Duodenal mucosa (tissue), 2 donors: Measurements from ENCODE around the gene PLPP3.
A peak's percentile ranks its signal among the peaks of the same experiment; 100 is the strongest.

Experiments
- H3K27ac ChIP-seq: one replicate; pipeline ENCODE4 v1.7.0; 2013; ENCODE audit warnings: low read depth, low read length
- H3K27me3 ChIP-seq, 2 donors: one replicate each; pipeline ENCODE4 v1.7.0; 2013; ENCODE audit warnings: low read length in 2 of 2, control low read depth in 1 of 2; ENCODE audit not compliant: insufficient read depth in 2 of 2, control insufficient read depth in 1 of 2
- H3K36me3 ChIP-seq, 2 donors: one replicate each; pipeline ENCODE4 v1.7.0; 2013; ENCODE audit warnings: low read length in 2 of 2, control low read depth in 1 of 2; ENCODE audit not compliant: insufficient read depth in 2 of 2, control insufficient read depth in 1 of 2
- H3K4me1 ChIP-seq, 2 donors: one replicate each; pipeline ENCODE4 v1.7.0; 2013; ENCODE audit warnings: low read length in 2 of 2, control low read depth in 1 of 2; ENCODE audit not compliant: insufficient read depth in 2 of 2, control insufficient read depth in 1 of 2
- H3K4me3 ChIP-seq, 2 donors: one replicate each; pipeline ENCODE4 v1.7.0; 2013; ENCODE audit warnings: low read length in 2 of 2, low read depth in 1 of 2
- H3K9ac ChIP-seq, 2 donors: one replicate each; pipeline ENCODE4 v1.7.0; 2013; ENCODE audit warnings: low read length in 2 of 2, low read depth in 1 of 2
- H3K9me3 ChIP-seq, 2 donors: one replicate each; pipeline ENCODE4 v1.7.0; 2013; ENCODE audit warnings: low read length in 2 of 2, control low read depth in 1 of 2; ENCODE audit not compliant: control insufficient read depth in 1 of 2

Gene PLPP3

GRCh38 chr1:56529801-56530200, 49.6 kb downstream of the PLPP3 start:
- Histone ChIP-seq H3K4me1 (peaks cover 34 to 40% of the 10 kb centered on the region in 2 donors), H3K36me3 (peaks cover 11 to 13% of the 10 kb centered on the region in 2 donors)

DNA sequence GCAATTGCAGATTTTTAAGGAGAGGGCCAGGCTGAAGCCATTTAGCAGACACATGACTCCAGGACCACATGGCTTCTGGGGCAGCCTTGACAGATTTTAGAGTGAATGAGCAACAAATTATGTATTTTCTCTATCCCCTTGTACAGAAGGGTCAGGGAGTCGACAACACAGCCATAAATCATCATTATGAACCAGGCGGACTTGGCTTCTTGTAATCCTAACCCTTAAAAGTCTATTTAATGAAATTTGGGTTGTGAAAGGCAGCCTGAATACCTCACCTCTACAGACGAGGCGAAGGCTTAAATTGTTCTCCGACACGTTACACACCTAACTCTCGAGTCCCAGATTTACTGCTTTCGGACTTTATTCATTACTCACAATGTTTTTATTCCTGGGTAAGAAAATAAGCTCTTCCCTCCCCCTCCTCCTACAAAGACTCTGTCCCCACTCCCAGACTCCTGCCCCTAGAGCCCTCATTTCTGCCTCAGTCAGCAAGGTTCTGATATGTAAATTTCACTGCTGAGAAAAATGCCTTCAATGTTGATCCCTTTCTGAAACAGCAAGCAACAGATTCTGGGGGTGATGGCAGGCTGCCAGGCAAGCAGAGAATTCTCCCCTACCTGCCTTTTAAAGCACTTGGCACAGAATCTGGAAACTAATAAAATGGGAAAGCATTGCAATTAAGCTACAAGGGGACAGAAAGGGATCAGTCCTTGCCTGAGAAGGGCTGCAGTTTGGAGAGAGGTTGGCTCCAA, 51.6 kb downstream of the PLPP3 start:
- Histone ChIP-seq H3K4me1 (peaks cover 30 to 41% of the 10 kb centered on the region in 2 donors), H3K36me3 (peaks cover 14 to 23% of the 10 kb centered on the region in 2 donors), H3K4me3 (no peak overlapping the region), H3K9me3 (no peaks in the 10 kb centered on the region), H3K9ac (no peak overlapping the region), H3K27me3 (no peaks in the 10 kb centered on the region), H3K27ac (no peak overlapping the region)

More at GRCh38 chr1:56529801-56530200, 49.6 kb downstream of the PLPP3 start:
- Histone ChIP-seq H3K27ac (no peak overlapping the region), H3K9ac (no peak overlapping the region), H3K9me3 (no peaks in the 10 kb centered on the region), H3K4me3 (no peak overlapping the region), H3K27me3 (no peaks in the 10 kb centered on the region)

- peaks cover 30 to 41% of the 10 kb centered on the region in 2 donors for H3K4me1 ChIP-seq
- peaks cover 10 to 26% of the 10 kb centered on the region in 2 donors for H3K36me3 ChIP-seq
- H3K9me3 ChIP-seq = no peaks in the 10 kb centered on the region
- H3K27ac ChIP-seq = no peak overlapping the region
- no peak overlapping the region for H3K4me3 ChIP-seq
- H3K9ac ChIP-seq = no peak overlapping the region
- H3K27me3 ChIP-seq = no peaks in the 10 kb centered on the region
Observed at GRCh38 chr1:56526571-56527174, 52.7 kb downstream of the PLPP3 start.

- H3K4me3 ChIP-seq = peak overlapping the region in 1 of 2 donors; percentile 22
- no peak overlapping the region for H3K27ac ChIP-seq
- no peaks in the 10 kb centered on the region for H3K27me3 ChIP-seq
- H3K9ac ChIP-seq = no peak overlapping the region
- no peaks in the 10 kb centered on the region for H3K9me3 ChIP-seq
- peaks cover 10 to 26% of the 10 kb centered on the region in 2 donors for H3K36me3 ChIP-seq
- peaks cover 30 to 41% of the 10 kb centered on the region in 2 donors for H3K4me1 ChIP-seq
Observed at GRCh38 chr1:56525489-56526041, 53.8 kb downstream of the PLPP3 start.

- H3K36me3 ChIP-seq = peaks cover 12 to 29% of the 10 kb centered on the region in 2 donors
- no peak overlapping the region for H3K4me3 ChIP-seq
- no peaks in the 10 kb centered on the region for H3K27me3 ChIP-seq
- H3K9me3 ChIP-seq = no peaks in the 10 kb centered on the region
- no peak overlapping the region for H3K27ac ChIP-seq
- peaks cover 30 to 41% of the 10 kb centered on the region in 2 donors for H3K4me1 ChIP-seq
- no peak overlapping the region for H3K9ac ChIP-seq
Observed at GRCh38 chr1:56524263-56524662, 55.1 kb downstream of the PLPP3 start.

DNA sequence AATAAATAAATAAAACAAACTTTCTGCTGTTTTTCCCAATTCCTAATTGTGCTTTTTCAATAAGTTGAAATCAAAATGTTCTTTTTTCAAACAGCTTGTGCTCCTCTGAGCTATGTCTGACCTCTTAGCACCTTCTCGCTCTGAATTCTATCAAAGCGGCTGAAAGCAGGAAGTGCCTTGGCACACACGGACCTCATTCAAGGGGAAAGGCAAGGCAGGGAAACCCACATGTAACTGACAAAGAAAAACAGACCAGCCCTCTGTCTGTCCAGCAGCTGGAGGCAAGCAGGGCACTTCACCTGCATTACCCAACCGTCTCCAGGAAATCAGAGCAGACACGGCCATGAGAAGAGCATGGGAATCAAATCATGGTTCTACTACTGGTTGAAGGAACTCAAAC, 56.7 kb downstream of the PLPP3 start:
- Histone ChIP-seq H3K4me3 (no peak overlapping the region), H3K36me3 (peaks cover 16 to 35% of the 10 kb centered on the region in 2 donors), H3K9me3 (no peaks in the 10 kb centered on the region), H3K4me1 (peaks cover 21 to 28% of the 10 kb centered on the region in 2 donors), H3K27me3 (no peaks in the 10 kb centered on the region), H3K27ac (no peak overlapping the region), H3K9ac (no peak overlapping the region)

DNA sequence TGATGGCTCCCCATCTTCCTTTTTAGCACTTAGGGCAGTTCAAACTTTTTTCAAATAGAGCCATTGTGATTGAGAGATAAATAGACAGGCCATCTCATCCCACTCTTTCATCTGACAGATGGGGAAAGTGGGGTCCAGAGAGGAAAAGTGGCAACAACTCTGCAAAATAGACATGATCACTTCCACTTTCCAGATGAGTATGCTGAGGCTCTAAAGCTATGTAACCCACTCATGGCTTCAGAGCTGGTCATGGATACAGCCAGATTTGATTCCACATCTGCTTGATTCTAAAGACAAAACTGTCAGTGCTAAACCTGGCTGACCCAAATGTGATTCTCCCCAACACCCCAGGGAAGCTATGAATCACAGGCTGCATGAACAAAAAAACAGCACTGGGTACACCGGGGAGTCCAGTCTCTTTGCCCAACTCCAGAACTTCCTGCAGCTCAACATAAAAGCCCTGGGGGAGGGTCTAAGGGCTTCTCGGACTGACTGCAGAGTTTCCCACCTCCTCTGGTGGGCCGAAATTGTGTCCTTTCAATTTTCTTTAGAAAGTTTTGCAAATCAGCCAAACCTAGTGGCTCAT, 59.3 kb downstream of the PLPP3 start:
- Histone ChIP-seq H3K4me1 (peaks cover 25 to 28% of the 10 kb centered on the region in 2 donors), H3K27me3 (no peaks in the 10 kb centered on the region), H3K27ac (no peak overlapping the region), H3K4me3 (no peak overlapping the region), H3K36me3 (peaks cover 16 to 35% of the 10 kb centered on the region in 2 donors), H3K9ac (no peak overlapping the region), H3K9me3 (no peaks in the 10 kb centered on the region)

- Histone ChIP-seq H3K9ac (no peak overlapping the region), H3K9me3 (no peaks in the 10 kb centered on the region), H3K36me3 (peaks cover 6 to 17% of the 10 kb centered on the region in 2 donors), H3K27ac (no peak overlapping the region), H3K27me3 (no peaks in the 10 kb centered on the region), H3K4me3 (no peak overlapping the region), H3K4me1 (peaks cover 25 to 29% of the 10 kb centered on the region in 2 donors)
Observed at GRCh38 chr1:56517404-56518130, 61.8 kb downstream of the PLPP3 start.

DNA sequence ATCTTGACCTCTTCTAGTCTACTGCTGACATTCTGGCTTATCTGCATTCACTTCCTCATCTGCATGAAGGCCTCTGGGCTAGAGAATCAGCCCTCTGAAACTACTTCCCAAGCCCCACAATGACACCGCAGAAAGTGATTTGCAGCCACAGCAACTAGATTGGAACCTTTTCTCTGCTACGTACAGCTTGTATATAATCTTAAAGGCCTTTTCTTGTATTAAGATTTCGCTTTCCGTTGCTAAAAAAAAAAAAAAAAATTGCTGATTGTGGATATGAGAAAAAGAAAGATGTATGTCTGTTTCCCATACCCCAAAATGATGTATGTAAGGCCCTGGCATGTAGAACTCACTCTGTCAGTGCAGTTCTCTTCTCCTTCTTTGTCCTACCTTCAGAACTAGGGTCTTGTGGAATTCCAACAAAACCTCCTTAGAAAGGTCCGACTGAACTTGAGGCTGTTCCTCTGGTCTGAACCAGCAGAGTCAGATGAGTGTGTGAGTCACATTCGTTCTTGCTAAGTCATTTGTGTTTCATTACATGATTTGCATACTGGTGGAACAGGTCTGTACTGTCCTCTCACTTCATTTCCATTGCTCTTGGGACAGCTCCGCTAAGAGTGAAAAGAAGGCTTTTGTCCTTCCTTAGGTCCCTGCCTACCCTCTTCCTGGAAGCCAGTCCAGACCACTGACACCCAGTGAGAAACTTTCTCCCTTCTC, 62.7 kb downstream of the PLPP3 start:
- no peak overlapping the region for H3K27ac ChIP-seq
- peaks cover 25 to 29% of the 10 kb centered on the region in 2 donors for H3K4me1 ChIP-seq
- H3K36me3 ChIP-seq = peaks cover 6 to 16% of the 10 kb centered on the region in 2 donors
- H3K9ac ChIP-seq = peak overlapping the region in 1 of 2 donors; percentile 22
- H3K4me3 ChIP-seq = peak overlapping the region; percentile 26 to 33
- no peaks in the 10 kb centered on the region for H3K9me3 ChIP-seq
- H3K27me3 ChIP-seq = no peaks in the 10 kb centered on the region
